Suprapubic skin (tissue), 4 donors: ENCODE measurements around the gene NUTM2F. TPM values are rescaled to one million over a fixed set of nuclear protein-coding genes. Genes with fewer than 3 reads are reported as not detected.
"Not testable (repeated sequence)": the region's sequence is repeated elsewhere in the genome, so short reads cannot be mapped to it uniquely, and the experiment has no call there.

Experiments used
- DNase-seq, 2 donors: peaks; one replicate each; pipeline ENCODE4 v3.0.0-alpha.2; 2019; ENCODE audit warnings: low spot score in 2 of 2
- H3K27ac ChIP-seq: fragments of 200-600 bp; sonication (generic); one replicate; pipeline ENCODE4 v1.5.1; 2019
- H3K27me3 ChIP-seq: fragments of 200-600 bp; sonication (generic); one replicate; pipeline ENCODE4 v1.5.1; 2019
- H3K36me3 ChIP-seq: fragments of 200-600 bp; sonication (generic); one replicate; pipeline ENCODE4 v1.5.1; 2019
- H3K4me1 ChIP-seq: fragments of 200-600 bp; sonication (generic); one replicate; pipeline ENCODE4 v1.5.1; 2019
- H3K4me3 ChIP-seq: fragments of 200-600 bp; sonication (generic); one replicate; pipeline ENCODE4 v1.5.1; 2019; ENCODE audit warnings: mild to moderate bottlenecking
- H3K9me3 ChIP-seq: fragments of 200-600 bp; sonication (generic); one replicate; pipeline ENCODE4 v1.5.1; 2019
- CTCF ChIP-seq, 2 donors: fragments of 200-600 bp in 1 of 2; fragments of 450-650 bp in 1 of 2; sonication (generic) in 1 of 2; IDR thresholded peaks; one replicate each; pipeline ENCODE4 v1.5.1; 2016 to 2019; ENCODE audit warnings: antibody characterized with exemption in 2 of 2, mild to moderate bottlenecking in 1 of 2, moderate library complexity in 1 of 2
- EP300 ChIP-seq: sonication (generic); formaldehyde crosslinking; IDR thresholded peaks from one replicate; pipeline ENCODE4 v1.6.1; 2017; ENCODE audit warnings: antibody characterized with exemption
- POLR2A ChIP-seq, 2 donors: fragments of 450-650 bp; IDR thresholded peaks; one replicate each; pipeline ENCODE4 v1.6.1; 2017; ENCODE audit warnings: antibody characterized with exemption in 2 of 2, mild to moderate bottlenecking in 2 of 2, moderate library complexity in 2 of 2
- POLR2AphosphoS5 ChIP-seq, 3 donors: sonication (generic); formaldehyde crosslinking; IDR thresholded peaks; one replicate each; pipeline ENCODE4 v1.6.1; 2017; ENCODE audit warnings: antibody characterized with exemption in 3 of 3
- WGBS: methylation state at CpG from one replicate; pipeline ENCODE4 v1.1.5; 2018; 5-methylcytosine and 5-hydroxymethylcytosine counted together
- total RNA-seq, 4 donors: library from RNA; depleted of rRNA; stranded (reverse); fragments of >200 nt; gene quantifications; one replicate each; pipeline ENCODE4 v1.1.0, GENCODE V29; 2016

Gene NUTM2F
- total RNA-seq, 4 donors from 2014 or later: 0.24 TPM; not detected in 3

GRCh38 chr9:94336445-94336844 is 8.0 kb upstream of the NUTM2F start:
- H3K27me3 ChIP-seq, H3K4me1 ChIP-seq, DNase-seq, H3K36me3 ChIP-seq, H3K9me3 ChIP-seq, H3K4me3 ChIP-seq, H3K27ac ChIP-seq: not testable (repeated sequence)
- 94% methylated on average over 4 of the region's 4 CpGs for WGBS

GRCh38 chr9:94325583-94325982 is 2.9 kb downstream of the NUTM2F start:
- not testable (repeated sequence) for H3K4me3 ChIP-seq, H3K27me3 ChIP-seq, H3K4me1 ChIP-seq, H3K36me3 ChIP-seq, DNase-seq, H3K9me3 ChIP-seq, H3K27ac ChIP-seq
- WGBS: 90% methylated on average over 13 of the region's 16 CpGs

- H3K36me3 ChIP-seq, DNase-seq, H3K27ac ChIP-seq, H3K9me3 ChIP-seq, H3K27me3 ChIP-seq, H3K4me1 ChIP-seq, H3K4me3 ChIP-seq: not testable (repeated sequence)
- WGBS: 89% methylated on average over 9 of the region's 18 CpGs
Observed at GRCh38 chr9:94323153-94323798, 5.2 kb downstream of the NUTM2F start.

- H3K4me1 ChIP-seq, H3K4me3 ChIP-seq, H3K36me3 ChIP-seq, H3K9me3 ChIP-seq, H3K27ac ChIP-seq, H3K27me3 ChIP-seq, DNase-seq: not testable (repeated sequence)
- 100% methylated on average over 1 of the region's 9 CpGs for WGBS
Observed at GRCh38 chr9:94322342-94322940, 6.0 kb downstream of the NUTM2F start.

GRCh38 chr9:94317949-94318657 is 10.3 kb downstream of the NUTM2F start:
- not testable (repeated sequence) for DNase-seq, H3K4me3 ChIP-seq, H3K36me3 ChIP-seq, H3K27ac ChIP-seq, H3K9me3 ChIP-seq, H3K27me3 ChIP-seq, H3K4me1 ChIP-seq
- WGBS: no CpG with 5 or more reads among the region's 10 CpGs

GRCh38 chr9:94316236-94316635 is 12.2 kb downstream of the NUTM2F start:
- H3K4me3 ChIP-seq, H3K4me1 ChIP-seq, DNase-seq, H3K36me3 ChIP-seq, H3K9me3 ChIP-seq, H3K27ac ChIP-seq, H3K27me3 ChIP-seq: not testable (repeated sequence)
- WGBS: no CpG with 5 or more reads among the region's 5 CpGs

GRCh38 chr9:94315034-94315984 is 13.1 kb downstream of the NUTM2F start:
- H3K4me3 ChIP-seq, H3K4me1 ChIP-seq, H3K27me3 ChIP-seq, H3K27ac ChIP-seq, DNase-seq, H3K36me3 ChIP-seq, H3K9me3 ChIP-seq: not testable (repeated sequence)
- WGBS: no CpG with 5 or more reads among the region's 15 CpGs

GRCh38 chr9:94303321-94303720 is 25.1 kb downstream of the NUTM2F start:
- TF ChIP-seq CTCF (IDR thresholded peaks at IDR 0.05) (no peak), EP300 (no peak), POLR2AphosphoS5 (IDR thresholded peaks at IDR 0.05) (no peak), POLR2A (IDR thresholded peaks at IDR 0.05) (no peak)
- H3K27ac ChIP-seq: no peak overlapping the region
- H3K9me3 ChIP-seq: no peaks in the 10 kb centered on the region
- H3K4me3 ChIP-seq: no peak overlapping the region
- no peak for DNase-seq
- no peaks in the 10 kb centered on the region for H3K4me1 ChIP-seq
- H3K27me3 ChIP-seq: no peaks in the 10 kb centered on the region
- peaks cover 4% of the 10 kb centered on the region for H3K36me3 ChIP-seq
